ENCODE results near the gene IGSF1.

Gene IGSF1

DNA sequence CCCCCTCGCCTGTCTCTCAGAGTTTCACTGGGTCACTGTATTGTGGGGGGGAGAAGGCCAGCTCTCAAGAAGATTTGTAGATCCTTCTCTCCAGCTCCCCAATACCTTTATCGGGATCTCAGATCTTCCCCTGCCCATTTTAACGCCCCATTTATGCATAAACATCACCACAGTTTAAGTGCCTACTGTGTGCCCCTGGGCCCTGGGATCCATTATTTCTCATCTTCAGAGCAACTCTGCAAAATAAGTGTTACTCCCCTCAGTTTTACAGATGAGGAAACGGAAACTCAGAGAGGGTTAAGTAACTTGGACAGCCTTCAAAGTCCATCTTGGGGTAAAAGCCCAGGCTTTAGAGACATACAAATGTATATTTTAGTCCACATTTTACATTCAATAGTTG, 421 bp upstream of the IGSF1 start:
- peaks cover 22% of the 10 kb centered on the region for H3K27me3 Mint-ChIP-seq
- H3K9me3 Mint-ChIP-seq = no peaks in the 10 kb centered on the region
- no peaks in the 10 kb centered on the region for H3K4me1 Mint-ChIP-seq
- CTCF ChIA-PET = no interaction called here
- H3K27ac Mint-ChIP-seq = no peak overlapping the region
- no peak overlapping the region for H3K4me3 Mint-ChIP-seq
- no peaks in the 10 kb centered on the region for H3K36me3 Mint-ChIP-seq
- DNase-seq = no peak

DNA sequence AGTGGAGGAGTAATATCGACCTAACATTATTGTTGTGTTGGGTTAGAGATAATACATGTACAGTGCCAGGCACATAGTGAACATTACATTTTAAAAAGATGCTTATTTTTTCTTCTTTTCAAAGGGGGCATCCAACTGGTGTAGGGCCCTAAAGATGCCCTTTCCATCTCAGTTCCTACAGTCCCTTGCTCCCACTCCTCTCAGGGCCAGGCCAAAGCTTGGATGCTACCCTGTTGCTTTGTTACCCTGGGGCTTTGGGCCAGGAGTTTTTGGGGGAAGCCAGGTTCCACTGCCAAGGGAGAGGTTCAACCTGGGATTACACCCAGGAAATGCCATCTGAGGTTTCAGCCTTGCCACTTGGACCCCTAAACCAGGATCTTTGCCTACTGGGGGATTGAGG, 918 bp downstream of the IGSF1 start:
- no peak for DNase-seq
- no peaks in the 10 kb centered on the region for H3K36me3 Mint-ChIP-seq
- H3K4me1 Mint-ChIP-seq = no peaks in the 10 kb centered on the region
- no peak overlapping the region for H3K27ac Mint-ChIP-seq
- CTCF ChIA-PET = no interaction called here
- no peak overlapping the region for H3K4me3 Mint-ChIP-seq
- peaks cover 22% of the 10 kb centered on the region for H3K27me3 Mint-ChIP-seq
- no peaks in the 10 kb centered on the region for H3K9me3 Mint-ChIP-seq

DNA sequence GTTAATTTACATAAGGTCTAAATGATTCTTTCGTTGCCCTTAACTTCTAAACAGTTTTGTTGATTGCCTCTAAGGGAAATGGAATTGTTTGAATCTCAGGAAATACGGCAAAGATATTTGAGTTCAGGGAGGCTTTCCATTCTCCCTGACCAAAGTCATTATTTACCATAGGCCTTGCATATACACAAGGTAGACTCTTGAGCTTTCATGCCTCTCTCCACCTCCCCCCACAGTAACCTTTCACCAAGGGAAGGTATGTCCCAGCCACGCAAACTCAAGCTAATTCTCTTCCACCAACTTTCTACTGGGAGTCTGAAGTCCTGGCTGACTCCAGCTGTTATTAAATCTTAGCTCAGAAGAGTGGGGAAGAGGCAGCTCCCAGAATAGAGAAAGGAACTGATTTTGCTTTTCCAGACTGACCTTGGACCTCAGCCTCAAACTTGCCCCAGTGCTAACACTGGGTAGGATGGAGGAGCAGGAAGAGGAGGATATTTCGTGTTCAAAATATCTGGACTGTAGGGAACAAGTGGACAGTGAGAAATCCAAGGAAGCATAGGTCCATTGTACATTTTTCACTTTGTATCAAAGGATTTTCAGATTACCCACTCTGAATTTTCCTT, 1.4 kb downstream of the IGSF1 start:
- Mint-ChIP-seq H3K27me3 (peaks cover 22% of the 10 kb centered on the region), H3K4me1 (no peaks in the 10 kb centered on the region), H3K9me3 (no peaks in the 10 kb centered on the region), H3K27ac (no peak overlapping the region), H3K36me3 (no peaks in the 10 kb centered on the region), H3K4me3 (no peak overlapping the region)
- DNase-seq = no peak
- CTCF ChIA-PET = no interaction called here

DNA sequence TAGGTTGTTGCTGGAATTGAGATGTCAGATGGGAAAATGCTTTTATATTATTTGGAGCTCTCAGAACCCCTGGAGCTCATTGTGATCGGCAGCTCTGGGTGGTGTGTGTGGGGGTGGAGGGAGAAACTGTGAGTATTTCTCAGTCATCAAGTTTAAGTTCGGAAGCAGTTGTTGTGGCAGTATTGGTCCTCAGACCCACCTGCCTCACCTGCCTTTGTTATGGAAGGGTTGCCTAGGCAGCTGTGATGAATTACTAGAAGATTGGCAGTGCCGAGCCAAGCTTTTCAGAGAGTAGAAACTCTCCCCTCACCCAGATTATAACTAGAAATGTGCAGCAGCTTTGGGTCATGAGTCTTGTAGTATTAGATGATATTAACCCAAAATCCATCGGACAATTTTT, 9.5 kb downstream of the IGSF1 start:
- no peak overlapping the region for H3K27ac Mint-ChIP-seq
- DNase-seq = no peak
- no peaks in the 10 kb centered on the region for H3K4me1 Mint-ChIP-seq
- H3K27me3 Mint-ChIP-seq = peaks cover 8% of the 10 kb centered on the region
- H3K9me3 Mint-ChIP-seq = no peaks in the 10 kb centered on the region
- CTCF ChIA-PET = no interaction called here
- no peaks in the 10 kb centered on the region for H3K36me3 Mint-ChIP-seq
- no peak overlapping the region for H3K4me3 Mint-ChIP-seq

DNA sequence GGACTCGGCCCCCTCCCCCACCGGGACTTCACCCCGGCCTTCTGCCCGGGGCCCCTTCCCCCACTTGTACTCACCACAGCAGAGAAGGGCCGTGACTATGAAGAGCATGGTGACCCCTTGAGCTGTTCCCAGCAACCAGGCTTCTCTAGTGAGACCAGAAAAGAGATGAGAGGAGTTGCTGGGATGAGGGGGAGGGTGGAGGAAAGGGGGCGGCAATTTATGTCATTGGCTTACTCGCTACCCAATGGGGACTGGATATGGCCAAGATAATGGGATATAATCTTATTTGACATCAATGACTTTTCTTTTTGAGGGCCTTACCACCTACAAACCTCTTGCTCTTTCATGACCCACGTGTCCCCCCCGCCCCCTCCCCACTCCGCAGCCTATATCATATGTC, 9.9 kb downstream of the IGSF1 start:
- DNase-seq = no peak
- Mint-ChIP-seq H3K4me3 (no peak overlapping the region), H3K9me3 (no peaks in the 10 kb centered on the region), H3K4me1 (no peaks in the 10 kb centered on the region), H3K27me3 (peaks cover 8% of the 10 kb centered on the region), H3K36me3 (no peaks in the 10 kb centered on the region), H3K27ac (no peak overlapping the region)
- CTCF ChIA-PET = no interaction called here

DNA sequence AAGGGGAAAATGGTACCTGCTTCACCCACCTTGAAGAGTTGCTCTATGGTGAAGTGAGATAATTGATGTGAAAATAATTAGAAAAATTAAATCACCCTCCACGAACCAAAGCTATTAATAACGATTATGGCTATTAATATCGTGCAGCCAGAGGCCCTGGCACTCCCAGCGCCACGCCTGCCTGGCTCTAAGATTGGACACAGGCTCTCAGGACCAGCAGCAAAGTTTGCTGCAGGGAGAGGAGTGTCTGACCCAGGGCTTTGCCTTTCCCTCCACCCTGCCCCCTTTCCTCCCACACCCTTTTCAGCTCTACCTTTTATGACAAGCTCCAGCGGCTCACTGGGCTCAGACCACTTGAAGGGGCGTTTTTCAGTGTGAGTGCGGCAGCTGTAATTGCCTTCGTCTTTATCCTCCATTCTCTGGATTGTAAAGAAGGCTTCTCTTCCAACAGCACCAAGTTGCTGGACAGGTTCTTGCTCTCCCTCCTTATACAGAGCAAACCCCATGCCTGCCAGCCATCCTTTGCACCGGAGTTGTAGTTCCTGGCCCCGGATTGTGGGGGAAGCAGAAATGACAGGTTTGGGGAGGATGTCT, 11.5 kb downstream of the IGSF1 start:
- H3K36me3 Mint-ChIP-seq = no peaks in the 10 kb centered on the region
- H3K9me3 Mint-ChIP-seq = no peaks in the 10 kb centered on the region
- H3K27ac Mint-ChIP-seq = no peak overlapping the region
- H3K4me1 Mint-ChIP-seq = no peaks in the 10 kb centered on the region
- DNase-seq = no peak
- CTCF ChIA-PET = no interaction called here
- peaks cover 8% of the 10 kb centered on the region for H3K27me3 Mint-ChIP-seq
- H3K4me3 Mint-ChIP-seq = no peak overlapping the region

DNA sequence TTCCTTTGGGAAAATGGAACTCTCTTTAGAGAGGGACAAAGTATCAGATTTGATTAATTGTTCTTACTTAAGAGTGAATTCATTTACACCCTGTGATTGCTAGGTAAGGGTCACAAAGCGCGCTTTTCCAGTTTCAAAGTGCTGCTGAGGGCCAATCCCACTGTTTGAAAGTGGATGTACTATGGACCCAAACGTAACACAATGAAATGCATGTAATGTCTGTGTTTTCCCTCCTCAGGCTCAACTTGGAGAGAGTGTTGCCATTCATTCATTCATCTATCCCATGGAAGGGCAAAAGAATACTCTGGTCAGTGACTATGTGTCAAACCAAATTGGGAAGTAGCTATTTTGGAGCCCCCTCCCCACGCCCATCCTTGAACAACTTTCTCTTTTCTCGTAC, 16.1 kb downstream of the IGSF1 start:
- no peak for DNase-seq
- no peak overlapping the region for H3K27ac Mint-ChIP-seq
- H3K36me3 Mint-ChIP-seq = no peaks in the 10 kb centered on the region
- CTCF ChIA-PET = no interaction called here
- H3K9me3 Mint-ChIP-seq = no peaks in the 10 kb centered on the region
- H3K4me3 Mint-ChIP-seq = no peak overlapping the region
- H3K27me3 Mint-ChIP-seq = peaks cover 3% of the 10 kb centered on the region
- H3K4me1 Mint-ChIP-seq = no peaks in the 10 kb centered on the region

DNA sequence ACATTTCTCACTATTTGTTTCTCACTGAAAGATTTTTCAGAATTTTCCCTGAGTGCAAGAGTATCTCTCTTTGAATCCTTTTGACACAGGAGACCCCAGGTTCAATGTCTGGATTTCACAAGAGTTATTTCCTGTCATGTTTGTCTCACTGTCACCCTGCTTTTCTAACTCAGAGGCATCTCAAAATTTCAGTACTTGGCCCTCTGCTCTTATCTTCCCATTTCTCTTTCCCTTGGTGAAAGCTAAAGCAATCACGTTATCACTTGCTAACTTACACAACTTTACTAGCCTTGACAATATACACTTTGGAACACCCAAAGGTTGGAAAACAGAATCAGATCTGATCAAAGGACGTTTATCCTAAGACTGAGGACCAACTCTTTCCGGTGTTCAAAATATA, 17.3 kb downstream of the IGSF1 start:
- no peaks in the 10 kb centered on the region for H3K27me3 Mint-ChIP-seq

DNA sequence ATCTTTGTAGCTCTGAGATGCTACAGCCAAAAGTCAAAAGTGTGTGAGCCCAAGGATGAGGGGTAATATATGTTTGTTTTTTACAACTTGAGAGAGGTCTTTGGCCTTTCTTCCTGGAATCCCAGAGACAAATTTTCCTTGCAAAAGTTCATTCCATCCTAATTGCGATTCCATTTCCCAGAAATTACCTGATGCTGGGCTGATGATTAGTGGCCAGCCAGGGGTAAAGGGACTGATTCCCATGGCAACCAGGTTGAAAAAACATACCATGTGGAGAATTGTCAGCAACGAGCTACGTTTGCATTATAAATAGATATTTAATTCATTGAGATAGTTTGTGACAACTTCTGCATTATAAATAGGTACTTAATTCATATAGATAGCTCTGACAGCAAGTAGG, 17.8 kb downstream of the IGSF1 start:
- Mint-ChIP-seq H3K9me3 (no peaks in the 10 kb centered on the region), H3K36me3 (no peaks in the 10 kb centered on the region), H3K4me3 (no peak overlapping the region), H3K4me1 (no peaks in the 10 kb centered on the region), H3K27me3 (no peaks in the 10 kb centered on the region), H3K27ac (no peak overlapping the region)
- CTCF ChIA-PET = no interaction called here
- DNase-seq = no peak

More for the DNA sequence above, 17.3 kb downstream of the IGSF1 start:
- DNase-seq = no peak
- Mint-ChIP-seq H3K9me3 (no peaks in the 10 kb centered on the region), H3K4me1 (no peaks in the 10 kb centered on the region), H3K4me3 (no peak overlapping the region), H3K36me3 (no peaks in the 10 kb centered on the region), H3K27ac (no peak overlapping the region)
- CTCF ChIA-PET = no interaction called here

DNA sequence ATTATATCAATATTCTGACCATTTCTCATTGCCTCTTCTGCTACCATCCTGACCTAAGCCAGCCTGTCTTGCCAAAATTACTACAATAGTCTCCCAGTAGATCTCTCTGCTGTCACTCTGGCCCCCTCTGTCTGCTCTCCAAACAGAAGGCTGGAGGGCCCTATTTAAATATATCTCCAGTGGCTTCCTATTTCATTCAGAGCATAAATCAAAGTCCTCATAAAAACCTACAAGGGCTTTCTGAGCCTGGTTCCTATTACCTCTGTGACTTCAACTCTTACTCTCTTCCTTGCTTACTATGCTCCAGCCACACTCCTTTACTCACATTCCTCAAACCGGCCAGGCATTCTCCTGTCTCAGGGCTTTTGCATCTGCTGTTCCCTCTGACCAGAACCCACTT, 19.0 kb downstream of the IGSF1 start:
- Mint-ChIP-seq H3K27ac (no peak overlapping the region), H3K4me1 (no peaks in the 10 kb centered on the region), H3K27me3 (no peaks in the 10 kb centered on the region), H3K4me3 (no peak overlapping the region), H3K9me3 (no peaks in the 10 kb centered on the region), H3K36me3 (no peaks in the 10 kb centered on the region)
- CTCF ChIA-PET = no interaction called here
- DNase-seq = no peak

DNA sequence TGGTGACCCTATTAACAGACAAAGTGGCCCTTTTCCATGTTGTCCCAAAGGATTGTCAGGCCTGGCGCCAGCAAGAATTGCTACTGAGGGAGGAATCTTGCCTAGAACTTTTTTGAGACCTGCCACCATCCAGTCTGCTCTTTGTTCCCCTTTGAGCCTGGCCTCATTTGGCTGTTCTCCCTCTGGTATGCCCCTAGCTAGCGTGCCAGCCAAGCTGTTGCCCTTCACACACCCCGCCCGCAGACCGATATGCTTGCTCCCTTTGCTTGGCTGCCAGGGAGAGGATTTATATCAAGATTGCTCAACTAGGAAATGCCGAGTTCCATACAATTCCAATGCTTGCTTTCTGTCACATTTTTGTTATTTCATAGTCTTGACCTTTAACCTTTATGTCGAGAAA, 24.4 kb downstream of the IGSF1 start:
- Mint-ChIP-seq H3K36me3 (no peaks in the 10 kb centered on the region), H3K9me3 (no peaks in the 10 kb centered on the region), H3K4me1 (peaks cover 4% of the 10 kb centered on the region), H3K4me3 (no peak overlapping the region), H3K27me3 (no peaks in the 10 kb centered on the region), H3K27ac (no peak overlapping the region)
- CTCF ChIA-PET = no interaction called here
- no peak for DNase-seq

DNA sequence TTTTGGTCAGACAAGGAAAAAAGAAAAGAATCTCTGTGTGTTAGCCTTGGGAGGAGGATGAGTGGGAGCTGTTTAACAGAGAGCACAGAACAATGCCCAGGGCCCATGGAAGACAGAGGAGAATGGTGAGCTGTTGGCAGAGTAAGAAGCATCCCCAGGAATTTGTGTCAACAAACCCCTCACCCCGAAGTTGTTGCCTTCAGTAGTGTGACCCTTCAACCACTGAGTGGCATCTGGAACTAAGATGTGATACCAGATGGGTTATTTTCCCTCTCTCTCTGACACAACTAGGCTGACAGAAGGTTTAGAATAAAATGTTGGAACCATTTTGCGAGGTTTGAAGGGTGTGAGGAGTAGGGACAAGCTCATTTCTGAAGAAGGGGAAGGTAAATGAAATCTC, 25.1 kb downstream of the IGSF1 start:
- no peak for DNase-seq
- no peak overlapping the region for H3K4me3 Mint-ChIP-seq
- no peak overlapping the region for H3K27ac Mint-ChIP-seq
- H3K4me1 Mint-ChIP-seq = peaks cover 4% of the 10 kb centered on the region
- no peaks in the 10 kb centered on the region for H3K9me3 Mint-ChIP-seq
- H3K36me3 Mint-ChIP-seq = no peaks in the 10 kb centered on the region
- CTCF ChIA-PET = no interaction called here
- H3K27me3 Mint-ChIP-seq = no peaks in the 10 kb centered on the region

DNA sequence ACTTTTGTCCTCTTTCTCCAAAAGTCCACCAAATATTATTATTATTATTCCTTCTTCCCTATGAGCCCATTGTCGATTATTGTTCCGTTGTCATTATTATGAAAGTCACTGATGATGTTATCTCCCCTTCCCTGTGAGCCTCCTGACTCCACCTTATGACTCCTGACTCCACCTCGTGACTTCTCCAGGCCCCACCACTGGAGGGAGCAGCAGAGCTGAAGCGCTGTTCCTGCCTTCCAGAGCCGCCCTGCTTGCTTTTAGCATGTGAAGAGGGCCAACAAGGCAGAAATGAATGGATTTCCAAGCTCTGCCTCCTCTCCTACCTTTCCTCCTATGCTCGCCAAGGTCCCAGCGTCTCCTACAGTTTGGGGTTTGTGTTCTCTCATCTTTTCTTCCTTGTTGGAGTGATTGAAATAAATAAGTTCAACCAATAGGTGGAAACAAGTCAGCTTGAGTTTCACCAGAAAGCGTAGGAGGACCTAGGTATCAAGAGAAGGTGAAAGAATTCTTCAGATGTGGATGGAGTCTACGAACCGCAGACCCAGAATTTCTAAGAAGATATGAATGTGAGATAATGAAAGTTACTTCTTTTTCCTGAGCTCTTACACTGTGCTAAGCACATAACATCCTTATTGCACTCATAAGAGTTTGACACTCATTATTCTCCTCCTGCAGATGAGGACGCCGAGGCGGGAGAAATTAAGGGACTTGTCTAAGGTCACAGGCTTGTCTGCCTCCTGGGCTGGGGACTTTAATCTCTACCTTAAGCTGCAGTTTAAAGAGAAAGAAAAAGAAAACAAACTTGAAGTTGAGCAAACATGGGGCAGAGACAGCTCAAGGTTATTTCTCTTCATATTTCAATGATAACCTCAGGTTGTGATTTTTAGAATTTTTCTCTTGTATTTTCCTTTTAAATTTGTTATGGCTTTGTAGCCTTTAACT, 26.1 kb downstream of the IGSF1 start:
- H3K27ac Mint-ChIP-seq = no peak overlapping the region
- peak; percentile 30 for DNase-seq
- H3K27me3 Mint-ChIP-seq = no peaks in the 10 kb centered on the region
- H3K9me3 Mint-ChIP-seq = no peaks in the 10 kb centered on the region
- CTCF ChIA-PET = no interaction called here
- H3K4me1 Mint-ChIP-seq = peaks cover 4% of the 10 kb centered on the region
- no peaks in the 10 kb centered on the region for H3K36me3 Mint-ChIP-seq
- H3K4me3 Mint-ChIP-seq = no peak overlapping the region

DNA sequence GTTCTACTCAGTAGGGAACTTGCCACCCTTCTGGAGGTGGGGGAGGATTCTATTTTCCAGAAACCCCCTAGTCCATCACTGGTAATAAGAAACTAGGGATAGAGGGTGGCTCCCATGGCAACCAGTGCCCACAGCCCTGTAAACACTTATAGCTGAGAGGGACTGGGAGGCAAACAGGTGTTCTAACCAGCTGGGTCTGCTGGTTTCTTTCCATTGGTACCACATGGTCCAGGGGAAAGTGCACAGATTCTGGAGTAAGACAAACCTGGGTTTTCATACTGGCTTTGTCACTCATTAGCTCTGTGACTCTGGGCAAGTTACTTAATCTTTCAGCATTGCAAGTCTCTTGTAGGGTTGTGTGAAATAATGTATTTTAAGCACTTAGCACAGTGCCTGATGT, 26.9 kb downstream of the IGSF1 start:
- peaks cover 4% of the 10 kb centered on the region for H3K4me1 Mint-ChIP-seq
- H3K36me3 Mint-ChIP-seq = no peaks in the 10 kb centered on the region
- no peak overlapping the region for H3K4me3 Mint-ChIP-seq
- CTCF ChIA-PET = no interaction called here
- no peaks in the 10 kb centered on the region for H3K9me3 Mint-ChIP-seq
- no peak for DNase-seq
- no peaks in the 10 kb centered on the region for H3K27me3 Mint-ChIP-seq
- no peak overlapping the region for H3K27ac Mint-ChIP-seq

DNA sequence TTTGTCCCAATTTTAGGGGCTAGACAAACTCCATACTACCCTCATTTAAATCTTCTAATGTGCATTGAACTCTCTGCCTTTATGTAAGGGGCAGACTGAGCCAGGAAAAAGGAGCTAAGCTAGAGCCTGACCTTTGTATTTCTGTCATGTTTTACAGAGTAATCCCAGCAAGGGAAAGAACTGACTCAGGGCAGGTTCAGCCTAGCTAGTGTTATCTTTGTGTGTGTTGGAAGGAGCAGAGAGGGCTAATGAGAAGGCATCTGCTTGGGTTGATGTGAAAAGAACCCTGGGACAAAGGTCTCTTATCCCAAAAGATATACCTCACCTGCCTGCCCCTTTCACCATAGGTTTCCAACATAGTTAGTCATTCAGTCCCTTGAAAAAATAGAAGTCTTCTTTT, 31.7 kb downstream of the IGSF1 start:
- H3K27ac Mint-ChIP-seq = no peak overlapping the region
- H3K4me3 Mint-ChIP-seq = no peak overlapping the region
- no peaks in the 10 kb centered on the region for H3K9me3 Mint-ChIP-seq
- DNase-seq = no peak
- no peaks in the 10 kb centered on the region for H3K4me1 Mint-ChIP-seq
- H3K36me3 Mint-ChIP-seq = no peaks in the 10 kb centered on the region
- H3K27me3 Mint-ChIP-seq = no peaks in the 10 kb centered on the region
- CTCF ChIA-PET = no interaction called here
